ENCODE data around the gene RBFOX1.

GRCh38 chr16:7511549-7512260, 179.1 kb downstream of the RBFOX1 start:
- no peak for TF ChIP-seq POLR2A (IDR thresholded peaks at IDR 0.05)
- no peak for TF ChIP-seq CTCF (IDR thresholded peaks at IDR 0.05)
- no peak for TF ChIP-seq POLR2AphosphoS5 (IDR thresholded peaks at IDR 0.05)
